ENCODE data around the gene OR11L1. TPM values are rescaled to one million over a fixed set of nuclear protein-coding genes. Genes with fewer than 3 reads are reported as not detected.

Gene OR11L1
- total RNA-seq, 1 experiment from 2014 or later: not detected

GRCh38 chr1:247822060-247822459 is 19.6 kb downstream of the OR11L1 start (continued):
- no peak for TF ChIP-seq ARID4B (CRISPR knock-in tag; IDR thresholded peaks at IDR 0.05; ENCODE audit: borderline replicate concordance)
- TF ChIP-seq ZMAT4 (CRISPR knock-in tag; IDR thresholded peaks at IDR 0.05): no peak
- TF ChIP-seq ATF1 (CRISPR knock-in tag; IDR thresholded peaks at IDR 0.05): no peak
- no peak for TF ChIP-seq FOXJ3 (CRISPR knock-in tag; IDR thresholded peaks at IDR 0.05; ENCODE audit: borderline replicate concordance)
- no peak for TF ChIP-seq ZNF423 (CRISPR knock-in tag; IDR thresholded peaks at IDR 0.05)

- DNase-seq (ENCODE audit: low spot score) (no peak), ATAC-seq (no peak)
- Mint-ChIP-seq H3K4me3 (no peak overlapping the region), H3K9me3 (peaks cover 36% of the 10 kb centered on the region), H3K36me3 (0 out of 2 replicates have a peak, but pooled peaks cover 5% of the 10 kb centered on the region), H3K4me1 (no peaks in the 10 kb centered on the region), H3K27ac (no peak overlapping the region), H3K27me3 (ENCODE audit: low read depth) (no peaks in the 10 kb centered on the region)
- POLR2A ChIA-PET: no interaction called here
- TF ChIP-seq E2F4 (CRISPR knock-in tag; IDR thresholded peaks at IDR 0.05; ENCODE audit: borderline replicate concordance, low read depth): no peak
- CTCF ChIA-PET: no interaction called here
These were observed 29.1 kb downstream of the OR11L1 start for GRCh38 chr1:247812637-247813036.

DNA sequence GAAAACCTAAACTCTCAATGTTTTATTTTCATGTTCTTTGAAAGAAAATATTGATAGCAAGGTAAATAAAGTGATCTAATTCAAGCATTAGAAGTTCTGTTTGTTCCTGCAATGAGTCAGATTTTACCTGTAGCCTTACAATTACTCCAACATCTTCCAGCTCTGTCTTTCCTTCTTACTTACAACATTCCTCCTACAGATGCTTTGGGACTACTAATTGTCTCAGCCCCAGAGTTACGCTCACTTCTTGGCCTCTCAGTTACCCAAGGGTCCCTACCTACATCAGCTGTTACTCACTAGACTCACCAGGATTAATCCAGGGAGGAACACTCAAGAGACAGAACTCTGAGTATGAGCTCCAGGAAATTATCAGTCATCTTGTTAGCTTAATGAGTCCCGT is 44.2 kb downstream of the OR11L1 start:
- ATAC-seq: no peak
- no peak for TF ChIP-seq SMAD4 (CRISPR knock-in tag; IDR thresholded peaks at IDR 0.05)
- no peak for TF ChIP-seq ARID4B (CRISPR knock-in tag; IDR thresholded peaks at IDR 0.05; ENCODE audit: borderline replicate concordance)
- no peak for TF ChIP-seq TP53 (CRISPR knock-in tag; IDR thresholded peaks at IDR 0.05)
- no peak for TF ChIP-seq SMAD3 (CRISPR knock-in tag; IDR thresholded peaks at IDR 0.05; ENCODE audit: borderline replicate concordance)
- TF ChIP-seq, protein P1, sequence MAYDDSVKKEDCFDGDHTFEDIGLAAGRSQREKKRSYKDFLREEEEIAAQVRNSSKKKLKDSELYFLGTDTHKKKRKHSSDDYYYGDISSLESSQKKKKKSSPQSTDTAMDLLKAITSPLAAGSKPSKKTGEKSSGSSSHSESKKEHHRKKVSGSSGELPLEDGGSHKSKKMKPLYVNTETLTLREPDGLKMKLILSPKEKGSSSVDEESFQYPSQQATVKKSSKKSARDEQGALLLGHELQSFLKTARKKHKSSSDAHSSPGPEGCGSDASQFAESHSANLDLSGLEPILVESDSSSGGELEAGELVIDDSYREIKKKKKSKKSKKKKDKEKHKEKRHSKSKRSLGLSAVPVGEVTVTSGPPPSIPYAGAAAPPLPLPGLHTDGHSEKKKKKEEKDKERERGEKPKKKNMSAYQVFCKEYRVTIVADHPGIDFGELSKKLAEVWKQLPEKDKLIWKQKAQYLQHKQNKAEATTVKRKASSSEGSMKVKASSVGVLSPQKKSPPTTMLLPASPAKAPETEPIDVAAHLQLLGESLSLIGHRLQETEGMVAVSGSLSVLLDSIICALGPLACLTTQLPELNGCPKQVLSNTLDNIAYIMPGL (CRISPR knock-in tag; IDR thresholded peaks at IDR 0.05): no peak
- TF ChIP-seq, protein P2, sequence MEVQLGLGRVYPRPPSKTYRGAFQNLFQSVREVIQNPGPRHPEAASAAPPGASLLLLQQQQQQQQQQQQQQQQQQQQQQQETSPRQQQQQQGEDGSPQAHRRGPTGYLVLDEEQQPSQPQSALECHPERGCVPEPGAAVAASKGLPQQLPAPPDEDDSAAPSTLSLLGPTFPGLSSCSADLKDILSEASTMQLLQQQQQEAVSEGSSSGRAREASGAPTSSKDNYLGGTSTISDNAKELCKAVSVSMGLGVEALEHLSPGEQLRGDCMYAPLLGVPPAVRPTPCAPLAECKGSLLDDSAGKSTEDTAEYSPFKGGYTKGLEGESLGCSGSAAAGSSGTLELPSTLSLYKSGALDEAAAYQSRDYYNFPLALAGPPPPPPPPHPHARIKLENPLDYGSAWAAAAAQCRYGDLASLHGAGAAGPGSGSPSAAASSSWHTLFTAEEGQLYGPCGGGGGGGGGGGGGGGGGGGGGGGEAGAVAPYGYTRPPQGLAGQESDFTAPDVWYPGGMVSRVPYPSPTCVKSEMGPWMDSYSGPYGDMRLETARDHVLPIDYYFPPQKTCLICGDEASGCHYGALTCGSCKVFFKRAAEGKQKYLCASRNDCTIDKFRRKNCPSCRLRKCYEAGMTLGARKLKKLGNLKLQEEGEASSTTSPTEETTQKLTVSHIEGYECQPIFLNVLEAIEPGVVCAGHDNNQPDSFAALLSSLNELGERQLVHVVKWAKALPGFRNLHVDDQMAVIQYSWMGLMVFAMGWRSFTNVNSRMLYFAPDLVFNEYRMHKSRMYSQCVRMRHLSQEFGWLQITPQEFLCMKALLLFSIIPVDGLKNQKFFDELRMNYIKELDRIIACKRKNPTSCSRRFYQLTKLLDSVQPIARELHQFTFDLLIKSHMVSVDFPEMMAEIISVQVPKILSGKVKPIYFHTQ (CRISPR knock-in tag; IDR thresholded peaks at IDR 0.05): no peak
- no peak for TF ChIP-seq CREB1 (CRISPR knock-in tag; IDR thresholded peaks at IDR 0.05)
- TF ChIP-seq ETV6 (CRISPR knock-in tag; IDR thresholded peaks at IDR 0.05): no peak
- TF ChIP-seq, protein P3, sequence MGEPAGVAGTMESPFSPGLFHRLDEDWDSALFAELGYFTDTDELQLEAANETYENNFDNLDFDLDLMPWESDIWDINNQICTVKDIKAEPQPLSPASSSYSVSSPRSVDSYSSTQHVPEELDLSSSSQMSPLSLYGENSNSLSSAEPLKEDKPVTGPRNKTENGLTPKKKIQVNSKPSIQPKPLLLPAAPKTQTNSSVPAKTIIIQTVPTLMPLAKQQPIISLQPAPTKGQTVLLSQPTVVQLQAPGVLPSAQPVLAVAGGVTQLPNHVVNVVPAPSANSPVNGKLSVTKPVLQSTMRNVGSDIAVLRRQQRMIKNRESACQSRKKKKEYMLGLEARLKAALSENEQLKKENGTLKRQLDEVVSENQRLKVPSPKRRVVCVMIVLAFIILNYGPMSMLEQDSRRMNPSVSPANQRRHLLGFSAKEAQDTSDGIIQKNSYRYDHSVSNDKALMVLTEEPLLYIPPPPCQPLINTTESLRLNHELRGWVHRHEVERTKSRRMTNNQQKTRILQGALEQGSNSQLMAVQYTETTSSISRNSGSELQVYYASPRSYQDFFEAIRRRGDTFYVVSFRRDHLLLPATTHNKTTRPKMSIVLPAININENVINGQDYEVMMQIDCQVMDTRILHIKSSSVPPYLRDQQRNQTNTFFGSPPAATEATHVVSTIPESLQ (CRISPR knock-in tag; IDR thresholded peaks at IDR 0.05): no peak
- TF ChIP-seq NR2C2 (CRISPR knock-in tag; IDR thresholded peaks at IDR 0.05): no peak

More for the DNA sequence above, 44.2 kb downstream of the OR11L1 start:
- POLR2A ChIA-PET: no interaction called here
- no peak for DNase-seq (ENCODE audit: low spot score)
- CTCF ChIA-PET: no interaction called here
- Mint-ChIP-seq H3K36me3 (peaks cover 29% of the 10 kb centered on the region), H3K4me3 (no peak overlapping the region), H3K9me3 (peaks cover 53% of the 10 kb centered on the region), H3K27ac (no peak overlapping the region), H3K4me1 (no peaks in the 10 kb centered on the region), H3K27me3 (ENCODE audit: low read depth) (no peaks in the 10 kb centered on the region; the same call in 1 of the 2 replicates)

Measured in WTC11 (cell line).